Measurements from ENCODE around the gene MEOX1. TPM values are rescaled to one million over a fixed set of nuclear protein-coding genes. Genes with fewer than 3 reads are reported as not detected.

Gene MEOX1
- total and polyA plus RNA-seq, 2 of the 8 experiments (the other 6 are each of a cell fraction or from before 2014, with no cell fraction given): not detected

DNA sequence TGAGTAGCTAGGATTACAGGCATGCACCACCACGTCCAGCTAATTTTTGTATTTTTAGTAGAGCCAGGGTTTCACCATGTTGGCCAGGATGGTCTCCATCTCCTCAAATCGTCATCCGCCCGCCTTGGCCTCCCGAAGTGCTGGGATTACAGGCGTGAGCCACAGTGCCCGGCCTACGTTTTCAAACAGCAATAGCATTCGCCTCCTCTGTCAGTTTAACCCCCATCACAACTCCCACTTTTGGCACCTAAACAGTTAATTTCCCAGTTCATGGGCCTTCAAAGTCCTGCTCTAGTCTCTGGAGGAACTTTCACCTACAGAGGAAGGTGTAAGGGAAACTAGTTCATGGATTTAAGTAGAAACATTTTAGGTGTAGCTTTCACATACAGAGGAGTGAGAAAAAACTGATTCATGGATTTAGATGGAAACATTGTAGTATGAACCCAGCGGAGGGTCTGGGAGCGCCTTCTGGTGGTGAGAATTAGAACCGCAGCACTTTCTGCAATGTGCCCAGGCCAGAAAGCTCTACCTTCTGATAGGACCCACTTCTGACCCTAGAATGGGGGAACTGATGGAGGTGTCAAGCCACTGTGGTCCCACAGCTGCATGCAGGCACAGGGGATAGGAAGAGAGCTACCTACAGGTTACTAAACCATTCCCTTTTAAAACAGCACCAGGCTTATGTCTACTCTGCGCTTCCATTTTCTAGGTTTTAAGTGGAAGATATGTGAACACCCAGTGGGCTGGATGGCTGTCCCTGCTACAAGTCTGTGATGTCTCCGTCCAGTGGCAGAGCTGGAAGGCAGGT is 12.0 kb upstream of the MEOX1 start (continued):
- TF ChIP-seq BCL11A (IDR thresholded peaks at IDR 0.05; ENCODE audit: low read depth in 2 of 2, low read length in 2 of 2): no peak
